Measurements from ENCODE around the gene OVAAL.

OVAAL gene

DNA sequence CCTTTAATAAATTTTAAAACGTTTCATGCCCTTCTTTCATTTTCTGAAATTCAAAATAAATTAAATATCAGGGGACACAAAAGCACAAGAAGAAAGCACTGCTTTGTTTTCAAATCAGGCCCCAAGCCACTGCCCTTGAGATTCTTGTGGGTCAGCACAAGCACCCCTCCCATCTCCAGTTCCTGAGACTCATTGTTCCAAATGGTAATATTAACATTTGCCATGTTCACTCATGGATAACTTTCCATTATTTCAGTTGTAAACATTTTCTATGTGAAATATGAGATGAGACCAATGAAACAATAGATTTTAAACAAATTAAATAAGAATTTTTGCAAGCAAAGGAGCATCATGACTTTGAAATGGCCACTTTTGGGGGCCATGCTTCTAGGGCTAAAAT is 7.7 kb downstream of the OVAAL start:
- H3K27me3 ChIP-seq (replicated peaks; ENCODE audit: control insufficient read depth, insufficient read depth, low read length, poor library complexity, severe bottlenecking), result no peaks in the 10 kb centered on the region
- no peaks in the 10 kb centered on the region for H3K36me3 ChIP-seq (ENCODE audit: control insufficient read depth, insufficient read depth, low read length)
- no peak overlapping the region for H3K4me3 ChIP-seq (ENCODE audit: insufficient read depth, low read depth, low read length, poor library complexity, severe bottlenecking)
- no peaks in the 10 kb centered on the region for H3K9me3 ChIP-seq (ENCODE audit: control insufficient read depth, low read length)
- H3K4me1 ChIP-seq (ENCODE audit: control insufficient read depth, insufficient read depth, low read length, poor library complexity, severe bottlenecking), result no peaks in the 10 kb centered on the region
- DNase-seq, result no peak
- H3K27ac ChIP-seq (ENCODE audit: insufficient read depth, low read length, poor library complexity, severe bottlenecking), result no peak overlapping the region

DNA sequence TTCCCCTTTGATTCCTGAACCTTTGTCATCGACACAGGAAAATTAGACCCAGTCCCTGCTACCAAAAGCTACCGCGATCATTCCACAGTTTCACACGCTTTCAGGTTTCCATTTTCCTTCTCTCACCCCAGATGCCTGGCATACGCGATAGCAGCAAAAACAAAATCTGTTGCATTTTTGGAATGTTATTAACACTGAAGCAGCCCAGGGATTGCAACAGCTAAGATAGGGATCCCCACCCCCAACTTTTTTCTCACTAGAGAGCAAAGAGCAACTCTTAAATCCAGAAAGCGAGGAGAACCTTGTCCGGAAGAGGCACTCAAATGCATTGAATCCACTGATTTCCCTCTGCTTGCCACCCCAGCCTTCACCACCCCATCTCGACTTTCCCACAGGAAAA is 8.9 kb downstream of the OVAAL start:
- Histone ChIP-seq H3K9me3 (ENCODE audit: control insufficient read depth, low read length) (no peaks in the 10 kb centered on the region), H3K27ac (ENCODE audit: insufficient read depth, low read length, poor library complexity, severe bottlenecking) (no peak overlapping the region), H3K27me3 (replicated peaks; ENCODE audit: control insufficient read depth, insufficient read depth, low read length, poor library complexity, severe bottlenecking) (no peaks in the 10 kb centered on the region), H3K36me3 (ENCODE audit: control insufficient read depth, insufficient read depth, low read length) (no peaks in the 10 kb centered on the region), H3K4me1 (ENCODE audit: control insufficient read depth, insufficient read depth, low read length, poor library complexity, severe bottlenecking) (no peaks in the 10 kb centered on the region), H3K4me3 (ENCODE audit: insufficient read depth, low read depth, low read length, poor library complexity, severe bottlenecking) (no peak overlapping the region)
- DNase-seq, result no peak

DNA sequence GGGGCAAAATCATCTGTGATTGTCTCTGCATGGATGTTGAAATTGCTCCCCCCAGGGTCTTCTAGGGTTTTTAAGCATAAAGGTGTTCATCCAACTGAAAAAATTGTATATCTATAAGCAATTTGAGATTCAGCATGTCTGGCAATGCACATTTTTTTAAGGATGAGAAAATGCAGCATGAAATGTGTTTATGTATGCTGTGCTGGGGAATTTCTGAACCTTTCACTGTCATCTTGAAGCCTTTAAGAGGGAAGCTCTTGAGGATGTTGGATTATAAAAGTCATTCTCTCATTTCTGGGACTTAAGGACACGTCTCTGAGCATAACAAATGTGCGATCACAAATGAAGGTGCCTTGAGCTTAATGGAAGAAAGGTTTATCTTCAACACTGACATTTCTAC is 9.4 kb downstream of the OVAAL start:
- Histone ChIP-seq H3K27ac (ENCODE audit: insufficient read depth, low read length, poor library complexity, severe bottlenecking) (no peak overlapping the region), H3K36me3 (ENCODE audit: control insufficient read depth, insufficient read depth, low read length) (no peaks in the 10 kb centered on the region)
- no peak for DNase-seq

DNA sequence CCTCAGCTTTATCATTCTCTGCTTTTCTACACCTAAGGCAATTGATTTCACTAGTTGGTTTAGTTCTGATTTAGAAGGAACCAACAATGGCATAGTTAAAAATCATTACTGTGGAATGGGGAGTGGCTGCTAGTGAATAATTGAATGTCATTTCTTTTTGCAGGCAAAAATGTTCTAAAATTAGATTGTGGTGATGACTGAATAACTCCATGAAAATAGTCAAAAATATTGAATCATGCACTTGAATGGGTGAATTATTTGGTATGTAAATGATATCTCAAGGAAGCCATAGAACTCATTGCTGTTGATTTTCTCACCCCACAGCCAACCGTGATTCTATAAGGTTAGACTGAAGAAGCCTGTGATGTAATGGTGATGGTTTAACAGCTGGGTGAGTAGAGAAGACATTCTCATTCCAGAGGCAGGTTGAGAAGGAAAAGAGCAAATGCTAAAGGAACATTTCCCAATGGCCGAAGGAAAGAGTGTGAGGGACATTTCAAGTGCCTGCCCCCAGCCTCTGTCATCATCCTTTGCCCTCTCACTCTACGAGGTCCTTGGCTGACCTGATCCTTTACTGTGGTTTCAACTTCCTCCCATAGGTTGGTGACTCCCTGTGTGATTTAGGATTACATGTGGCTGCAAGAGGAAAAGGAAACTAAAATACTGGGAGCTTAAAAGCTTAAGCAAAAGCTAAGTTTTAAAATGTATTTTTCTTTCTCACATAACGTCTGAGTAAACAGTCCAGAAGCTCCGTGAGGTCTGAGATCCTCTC is 12.5 kb downstream of the OVAAL start:
- Histone ChIP-seq H3K27ac (ENCODE audit: insufficient read depth, low read length, poor library complexity, severe bottlenecking) (no peak overlapping the region), H3K4me3 (ENCODE audit: insufficient read depth, low read depth, low read length, poor library complexity, severe bottlenecking) (no peak overlapping the region), H3K27me3 (replicated peaks; ENCODE audit: control insufficient read depth, insufficient read depth, low read length, poor library complexity, severe bottlenecking) (no peaks in the 10 kb centered on the region), H3K4me1 (ENCODE audit: control insufficient read depth, insufficient read depth, low read length, poor library complexity, severe bottlenecking) (no peaks in the 10 kb centered on the region), H3K9me3 (ENCODE audit: control insufficient read depth, low read length) (no peaks in the 10 kb centered on the region), H3K36me3 (ENCODE audit: control insufficient read depth, insufficient read depth, low read length) (no peaks in the 10 kb centered on the region)
- DNase-seq, result no peak

More for the DNA sequence above, 9.4 kb downstream of the OVAAL start:
- no peaks in the 10 kb centered on the region for H3K9me3 ChIP-seq (ENCODE audit: control insufficient read depth, low read length)
- H3K4me3 ChIP-seq (ENCODE audit: insufficient read depth, low read depth, low read length, poor library complexity, severe bottlenecking), result no peak overlapping the region
- no peaks in the 10 kb centered on the region for H3K4me1 ChIP-seq (ENCODE audit: control insufficient read depth, insufficient read depth, low read length, poor library complexity, severe bottlenecking)
- no peaks in the 10 kb centered on the region for H3K27me3 ChIP-seq (replicated peaks; ENCODE audit: control insufficient read depth, insufficient read depth, low read length, poor library complexity, severe bottlenecking)

GRCh38 chr1:180571832-180572636 is 13.3 kb downstream of the OVAAL start:
- Histone ChIP-seq H3K9me3 (ENCODE audit: control insufficient read depth, low read length) (no peaks in the 10 kb centered on the region), H3K4me3 (ENCODE audit: insufficient read depth, low read depth, low read length, poor library complexity, severe bottlenecking) (no peak overlapping the region), H3K4me1 (ENCODE audit: control insufficient read depth, insufficient read depth, low read length, poor library complexity, severe bottlenecking) (no peaks in the 10 kb centered on the region), H3K27ac (ENCODE audit: insufficient read depth, low read length, poor library complexity, severe bottlenecking) (no peak overlapping the region), H3K27me3 (replicated peaks; ENCODE audit: control insufficient read depth, insufficient read depth, low read length, poor library complexity, severe bottlenecking) (no peaks in the 10 kb centered on the region), H3K36me3 (ENCODE audit: control insufficient read depth, insufficient read depth, low read length) (no peaks in the 10 kb centered on the region)
- no peak for DNase-seq

GRCh38 chr1:180572760-180573159 is 14.0 kb downstream of the OVAAL start:
- no peak overlapping the region for H3K4me3 ChIP-seq (ENCODE audit: insufficient read depth, low read depth, low read length, poor library complexity, severe bottlenecking)
- DNase-seq, result no peak
- no peaks in the 10 kb centered on the region for H3K9me3 ChIP-seq (ENCODE audit: control insufficient read depth, low read length)
- H3K27me3 ChIP-seq (replicated peaks; ENCODE audit: control insufficient read depth, insufficient read depth, low read length, poor library complexity, severe bottlenecking), result no peaks in the 10 kb centered on the region
- no peak overlapping the region for H3K27ac ChIP-seq (ENCODE audit: insufficient read depth, low read length, poor library complexity, severe bottlenecking)
- no peaks in the 10 kb centered on the region for H3K36me3 ChIP-seq (ENCODE audit: control insufficient read depth, insufficient read depth, low read length)
- no peaks in the 10 kb centered on the region for H3K4me1 ChIP-seq (ENCODE audit: control insufficient read depth, insufficient read depth, low read length, poor library complexity, severe bottlenecking)

DNA sequence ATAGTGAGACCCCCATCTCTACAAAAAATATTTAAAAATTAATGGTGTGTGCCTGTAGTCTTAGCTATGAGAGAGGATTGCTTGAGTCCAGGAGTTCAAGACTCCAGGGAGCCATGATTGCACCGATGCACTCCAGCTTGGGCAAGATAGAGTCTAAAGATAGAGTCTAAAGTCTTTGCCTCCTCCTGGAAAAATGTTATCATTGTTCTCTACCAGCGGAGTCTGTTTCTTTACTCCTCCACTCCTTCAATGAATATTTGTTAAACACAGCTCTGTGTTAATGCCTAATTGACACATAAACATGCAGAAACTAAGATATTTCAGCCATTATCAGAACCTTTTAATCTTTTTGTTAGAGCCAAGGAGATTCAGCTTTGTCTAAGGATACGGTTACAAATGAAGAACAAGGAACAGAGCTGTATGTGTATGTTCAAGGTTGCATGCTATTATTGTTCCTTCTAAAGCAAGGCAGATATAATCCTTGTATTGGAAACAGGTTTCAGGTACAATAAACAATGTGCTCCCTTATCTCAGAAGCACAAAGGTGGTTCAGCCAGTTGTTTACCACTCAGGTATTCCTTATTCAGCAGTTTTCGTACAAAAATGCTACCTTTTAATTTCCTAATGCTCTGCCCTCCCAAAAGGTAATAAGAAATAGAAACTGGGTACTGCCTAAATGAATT is 15.4 kb downstream of the OVAAL start:
- H3K36me3 ChIP-seq (ENCODE audit: control insufficient read depth, insufficient read depth, low read length), result no peaks in the 10 kb centered on the region
- no peaks in the 10 kb centered on the region for H3K9me3 ChIP-seq (ENCODE audit: control insufficient read depth, low read length)
- no peaks in the 10 kb centered on the region for H3K27me3 ChIP-seq (replicated peaks; ENCODE audit: control insufficient read depth, insufficient read depth, low read length, poor library complexity, severe bottlenecking)
- DNase-seq, result no peak
- H3K4me3 ChIP-seq (ENCODE audit: insufficient read depth, low read depth, low read length, poor library complexity, severe bottlenecking), result no peak overlapping the region
- H3K4me1 ChIP-seq (ENCODE audit: control insufficient read depth, insufficient read depth, low read length, poor library complexity, severe bottlenecking), result no peaks in the 10 kb centered on the region
- H3K27ac ChIP-seq (ENCODE audit: insufficient read depth, low read length, poor library complexity, severe bottlenecking), result no peak overlapping the region

- H3K27ac ChIP-seq (ENCODE audit: insufficient read depth, low read length, poor library complexity, severe bottlenecking), result no peak overlapping the region
- H3K4me1 ChIP-seq (ENCODE audit: control insufficient read depth, insufficient read depth, low read length, poor library complexity, severe bottlenecking), result no peaks in the 10 kb centered on the region
- H3K4me3 ChIP-seq (ENCODE audit: insufficient read depth, low read depth, low read length, poor library complexity, severe bottlenecking), result no peak overlapping the region
- no peaks in the 10 kb centered on the region for H3K9me3 ChIP-seq (ENCODE audit: control insufficient read depth, low read length)
- DNase-seq, result no peak
- H3K36me3 ChIP-seq (ENCODE audit: control insufficient read depth, insufficient read depth, low read length), result no peaks in the 10 kb centered on the region
- no peaks in the 10 kb centered on the region for H3K27me3 ChIP-seq (replicated peaks; ENCODE audit: control insufficient read depth, insufficient read depth, low read length, poor library complexity, severe bottlenecking)
Measured at GRCh38 chr1:180577361-180577760, 18.6 kb downstream of the OVAAL start.

- H3K36me3 ChIP-seq (ENCODE audit: control insufficient read depth, insufficient read depth, low read length), result no peaks in the 10 kb centered on the region
- no peaks in the 10 kb centered on the region for H3K27me3 ChIP-seq (replicated peaks; ENCODE audit: control insufficient read depth, insufficient read depth, low read length, poor library complexity, severe bottlenecking)
- H3K27ac ChIP-seq (ENCODE audit: insufficient read depth, low read length, poor library complexity, severe bottlenecking), result no peak overlapping the region
- no peak for DNase-seq
- no peaks in the 10 kb centered on the region for H3K9me3 ChIP-seq (ENCODE audit: control insufficient read depth, low read length)
- no peak overlapping the region for H3K4me3 ChIP-seq (ENCODE audit: insufficient read depth, low read depth, low read length, poor library complexity, severe bottlenecking)
- H3K4me1 ChIP-seq (ENCODE audit: control insufficient read depth, insufficient read depth, low read length, poor library complexity, severe bottlenecking), result no peaks in the 10 kb centered on the region
Measured at GRCh38 chr1:180579961-180580611, 21.3 kb downstream of the OVAAL start.

Data from effector memory CD4-positive, alpha-beta T cell (primary cell).